Activated T-helper 1 cell treated with anti-CD3 and anti-CD28 coated beads, Interleukin-12 subunit alpha, Interleukin-12 subunit beta, Interleukin-2, Interleukin-4 antibody, amounts not matched to agents 30 ng/mL and 10 ng/mL and 1 ng/mL, durations not matched to agents 14 hours and 24 hours and 36 hours (primary cell): ENCODE data around the gene CDH2. TPM values are rescaled to one million over a fixed set of nuclear protein-coding genes. Genes with fewer than 3 reads are reported as not detected.

Source experiments
- DNase-seq: peaks from one replicate; pipeline ENCODE4 v3.0.0; 2021; ENCODE audit warnings: low spot score
- H3K27ac Mint-ChIP-seq: one replicate; pipeline ENCODE4 v1.8.0; 2021; ENCODE audit warnings: mild to moderate bottlenecking, mixed read lengths
- H3K27me3 Mint-ChIP-seq: one replicate; pipeline ENCODE4 v1.8.0; 2022; ENCODE audit warnings: mild to moderate bottlenecking, moderate library complexity, mixed read lengths; ENCODE audit not compliant: insufficient read depth
- H3K36me3 Mint-ChIP-seq: one replicate; pipeline ENCODE4 v1.8.0; 2021; ENCODE audit warnings: low read depth, mixed read lengths
- H3K4me1 Mint-ChIP-seq: one replicate; pipeline ENCODE4 v1.8.0; 2021; ENCODE audit warnings: low read depth, mixed read lengths
- H3K4me3 Mint-ChIP-seq: one replicate; pipeline ENCODE4 v1.8.0; 2021; ENCODE audit warnings: mild to moderate bottlenecking, moderate library complexity, mixed read lengths
- H3K9me3 Mint-ChIP-seq: one replicate; pipeline ENCODE4 v1.8.0; 2021; ENCODE audit warnings: mixed read lengths
- intact Hi-C: fragments of 100-400 bp; cut with micrococcal nuclease; formaldehyde crosslinking; loops from one replicate; pipeline ENCODE4 v1.15.1; 2024
- total RNA-seq: library from RNA; stranded (reverse); gene quantifications from 2 replicates; pipeline ENCODE4 v1.2.3, GENCODE V29; 2022

Gene CDH2
- total RNA-seq, 1 donor from 2014 or later, result 0.16 TPM

DNA sequence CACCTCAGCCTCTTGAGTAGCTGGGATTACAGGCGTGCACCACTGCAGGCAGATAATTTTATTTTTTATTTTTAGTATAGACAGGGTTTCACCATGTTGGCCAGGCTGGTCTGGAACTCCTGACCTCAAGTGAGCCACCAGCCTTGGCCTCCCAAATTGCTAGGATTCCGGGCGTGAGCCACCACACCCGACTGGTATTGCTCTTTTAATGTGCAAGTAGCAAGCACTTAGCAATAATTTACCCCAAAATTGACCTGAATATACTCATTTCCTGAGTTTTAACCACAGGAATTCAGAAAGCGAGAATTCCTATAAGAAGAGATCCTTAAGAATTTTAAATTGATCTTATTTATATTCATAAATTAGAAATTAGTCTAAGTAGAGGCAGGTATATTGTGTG, 169.1 kb downstream of the CDH2 start:
- Mint-ChIP-seq H3K4me3 (no peak overlapping the region), H3K36me3 (no peaks in the 10 kb centered on the region), H3K4me1 (no peaks in the 10 kb centered on the region), H3K27me3 (no peaks in the 10 kb centered on the region), H3K9me3 (peaks cover 3% of the 10 kb centered on the region), H3K27ac (no peak overlapping the region)
- DNase-seq, result no peak
- intact Hi-C loops, result no loop called here

GRCh38 chr18:28005164-28005563, 171.8 kb downstream of the CDH2 start:
- Mint-ChIP-seq H3K4me1 (no peaks in the 10 kb centered on the region), H3K27ac (no peak overlapping the region), H3K4me3 (no peak overlapping the region), H3K9me3 (peaks cover 6% of the 10 kb centered on the region), H3K36me3 (no peaks in the 10 kb centered on the region), H3K27me3 (no peaks in the 10 kb centered on the region)
- intact Hi-C loops, result no loop called here
- DNase-seq, result no peak

- no peaks in the 10 kb centered on the region for H3K36me3 Mint-ChIP-seq
- H3K27ac Mint-ChIP-seq, result no peak overlapping the region
- DNase-seq, result no peak
- H3K4me1 Mint-ChIP-seq, result no peaks in the 10 kb centered on the region
- H3K9me3 Mint-ChIP-seq, result peaks cover 6% of the 10 kb centered on the region
- intact Hi-C loops, result no loop called here
- no peaks in the 10 kb centered on the region for H3K27me3 Mint-ChIP-seq
- no peak overlapping the region for H3K4me3 Mint-ChIP-seq
These were observed 172.3 kb downstream of the CDH2 start for GRCh38 chr18:28004606-28005005.

DNA sequence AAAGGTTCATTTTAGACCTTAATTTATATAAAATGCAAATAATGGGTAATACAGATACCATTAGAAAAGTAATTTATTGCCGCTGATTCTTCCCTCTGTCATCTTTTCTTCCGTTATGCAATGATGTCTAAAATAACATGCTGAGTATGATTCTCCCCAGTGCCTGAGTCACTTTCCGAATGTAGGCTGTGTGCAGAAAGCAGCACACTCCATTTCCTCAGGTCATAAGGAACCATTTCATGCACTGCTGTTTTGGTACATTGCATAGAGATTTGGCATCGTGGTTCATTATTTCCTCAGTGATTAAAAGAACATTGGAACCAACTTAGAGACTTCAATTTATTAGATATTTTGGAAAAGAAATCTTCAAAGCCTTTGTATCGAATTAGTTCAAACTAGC, 173.5 kb downstream of the CDH2 start:
- H3K27me3 Mint-ChIP-seq, result no peaks in the 10 kb centered on the region
- intact Hi-C loops, result no loop called here
- no peak overlapping the region for H3K4me3 Mint-ChIP-seq
- H3K9me3 Mint-ChIP-seq, result peaks cover 12% of the 10 kb centered on the region
- H3K27ac Mint-ChIP-seq, result no peak overlapping the region
- no peaks in the 10 kb centered on the region for H3K36me3 Mint-ChIP-seq
- DNase-seq, result no peak
- no peaks in the 10 kb centered on the region for H3K4me1 Mint-ChIP-seq

DNA sequence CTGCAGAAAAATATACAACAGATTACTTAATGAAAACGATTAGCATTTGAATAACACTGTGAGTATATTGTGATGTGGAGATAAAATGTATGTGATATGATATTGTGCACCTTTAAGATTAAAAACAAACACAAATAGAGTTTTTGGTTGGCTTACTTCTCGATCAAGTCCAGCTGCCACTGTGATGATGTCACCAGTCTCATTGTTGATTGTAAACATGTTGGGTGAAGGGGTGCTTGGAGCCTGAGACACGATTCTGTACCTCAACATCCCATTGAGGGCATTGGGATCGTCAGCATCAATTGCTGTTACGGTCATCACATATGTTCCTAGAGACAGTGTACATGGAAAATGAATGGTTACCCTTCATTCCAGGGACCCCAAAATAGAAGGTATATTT, 174.1 kb downstream of the CDH2 start:
- Mint-ChIP-seq H3K4me3 (no peak overlapping the region), H3K4me1 (no peaks in the 10 kb centered on the region), H3K36me3 (no peaks in the 10 kb centered on the region), H3K9me3 (peaks cover 12% of the 10 kb centered on the region), H3K27ac (no peak overlapping the region), H3K27me3 (no peaks in the 10 kb centered on the region)
- intact Hi-C loops, result no loop called here
- no peak for DNase-seq

DNA sequence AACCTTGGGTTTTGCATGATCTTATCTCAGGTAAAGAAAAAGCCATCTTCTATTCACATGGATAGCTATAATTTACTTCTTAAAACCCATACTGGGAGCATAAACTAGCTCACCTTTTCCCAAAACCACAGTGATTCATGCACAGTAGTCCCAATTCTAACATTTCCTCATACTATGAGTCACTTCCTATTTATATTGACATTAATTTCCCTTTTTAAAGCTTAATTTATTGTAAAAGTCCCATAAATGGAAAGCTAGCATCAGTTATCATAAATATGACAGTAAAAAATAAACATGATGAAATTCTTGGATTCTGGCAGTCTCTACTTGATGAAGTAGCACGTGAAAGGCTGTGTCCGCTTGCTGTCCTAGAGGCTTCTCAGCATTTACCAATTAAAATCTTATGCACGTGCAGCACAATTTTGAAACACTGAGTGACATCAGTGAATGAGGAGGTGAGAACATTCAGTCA, 180.1 kb downstream of the CDH2 start:
- H3K27ac Mint-ChIP-seq, result no peak overlapping the region
- H3K4me1 Mint-ChIP-seq, result no peaks in the 10 kb centered on the region
- H3K4me3 Mint-ChIP-seq, result no peak overlapping the region
- H3K27me3 Mint-ChIP-seq, result no peaks in the 10 kb centered on the region
- intact Hi-C loops, result no loop called here
- DNase-seq, result no peak
- H3K9me3 Mint-ChIP-seq, result peaks cover 26% of the 10 kb centered on the region
- no peaks in the 10 kb centered on the region for H3K36me3 Mint-ChIP-seq

GRCh38 chr18:27995770-27996502, 181.0 kb downstream of the CDH2 start:
- no peaks in the 10 kb centered on the region for H3K4me1 Mint-ChIP-seq
- intact Hi-C loops, result no loop called here
- no peak overlapping the region for H3K4me3 Mint-ChIP-seq
- no peak for DNase-seq
- no peak overlapping the region for H3K27ac Mint-ChIP-seq
- H3K27me3 Mint-ChIP-seq, result no peaks in the 10 kb centered on the region
- H3K36me3 Mint-ChIP-seq, result no peaks in the 10 kb centered on the region
- peaks cover 26% of the 10 kb centered on the region for H3K9me3 Mint-ChIP-seq

- Mint-ChIP-seq H3K4me1 (no peaks in the 10 kb centered on the region), H3K9me3 (peaks cover 22% of the 10 kb centered on the region), H3K27ac (no peak overlapping the region), H3K27me3 (no peaks in the 10 kb centered on the region), H3K36me3 (no peaks in the 10 kb centered on the region), H3K4me3 (no peak overlapping the region)
- DNase-seq, result no peak
- intact Hi-C loops, result no loop called here
These were observed 182.4 kb downstream of the CDH2 start for GRCh38 chr18:27994571-27994970.

GRCh38 chr18:27991391-27991790, 185.5 kb downstream of the CDH2 start:
- Mint-ChIP-seq H3K27me3 (no peaks in the 10 kb centered on the region), H3K9me3 (peaks cover 8% of the 10 kb centered on the region), H3K36me3 (no peaks in the 10 kb centered on the region), H3K4me1 (no peaks in the 10 kb centered on the region), H3K27ac (no peak overlapping the region), H3K4me3 (no peak overlapping the region)
- intact Hi-C loops, result no loop called here
- no peak for DNase-seq

DNA sequence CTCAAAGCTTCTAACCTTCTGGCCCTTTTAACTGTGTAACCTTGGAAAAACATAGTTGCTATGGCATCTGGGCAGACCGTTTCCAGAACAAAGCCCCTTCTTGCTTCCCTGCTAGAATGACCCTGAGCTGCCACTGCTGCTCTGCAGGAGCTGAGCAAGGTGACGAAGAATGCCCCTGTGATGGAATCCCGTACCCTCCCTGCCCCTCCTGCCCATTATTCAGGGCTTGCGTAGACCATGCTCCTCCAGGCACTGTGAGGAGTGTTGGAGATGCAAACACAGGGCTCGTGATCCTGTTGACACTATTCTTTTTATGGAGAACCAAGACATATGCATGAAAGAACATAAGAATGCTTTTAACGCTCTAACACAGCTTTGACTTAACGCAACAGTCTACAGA, 191.1 kb downstream of the CDH2 start:
- no peak overlapping the region for H3K4me3 Mint-ChIP-seq
- H3K4me1 Mint-ChIP-seq, result no peaks in the 10 kb centered on the region

DNA sequence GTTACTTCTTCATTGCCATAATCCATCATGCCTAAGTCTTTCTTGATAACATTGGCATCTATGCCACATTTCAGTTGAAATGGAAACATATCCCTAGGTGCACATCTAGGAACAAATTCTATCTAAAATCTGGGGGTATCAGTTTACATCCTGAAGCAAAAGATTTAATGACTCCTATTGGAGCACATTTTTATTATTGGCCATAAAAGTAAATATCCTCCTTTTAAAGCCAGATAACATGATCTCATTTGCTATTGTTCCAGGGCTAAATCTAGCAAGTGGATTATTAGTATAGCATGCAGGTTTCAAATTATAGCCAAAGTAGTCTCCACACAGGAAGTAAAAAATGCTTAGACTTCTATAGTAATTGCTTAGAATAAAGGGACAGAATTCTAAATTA, 193.2 kb downstream of the CDH2 start:
- H3K4me3 Mint-ChIP-seq, result no peak overlapping the region
- no peak overlapping the region for H3K27ac Mint-ChIP-seq
- intact Hi-C loops, result no loop called here
- H3K27me3 Mint-ChIP-seq, result no peaks in the 10 kb centered on the region
- DNase-seq, result no peak
- no peaks in the 10 kb centered on the region for H3K36me3 Mint-ChIP-seq
- no peaks in the 10 kb centered on the region for H3K4me1 Mint-ChIP-seq
- H3K9me3 Mint-ChIP-seq, result peaks cover 7% of the 10 kb centered on the region

More for the DNA sequence above, 191.1 kb downstream of the CDH2 start:
- Mint-ChIP-seq H3K27ac (no peak overlapping the region), H3K36me3 (no peaks in the 10 kb centered on the region), H3K9me3 (peaks cover 7% of the 10 kb centered on the region), H3K27me3 (no peaks in the 10 kb centered on the region)
- DNase-seq, result no peak
- intact Hi-C loops, result no loop called here

DNA sequence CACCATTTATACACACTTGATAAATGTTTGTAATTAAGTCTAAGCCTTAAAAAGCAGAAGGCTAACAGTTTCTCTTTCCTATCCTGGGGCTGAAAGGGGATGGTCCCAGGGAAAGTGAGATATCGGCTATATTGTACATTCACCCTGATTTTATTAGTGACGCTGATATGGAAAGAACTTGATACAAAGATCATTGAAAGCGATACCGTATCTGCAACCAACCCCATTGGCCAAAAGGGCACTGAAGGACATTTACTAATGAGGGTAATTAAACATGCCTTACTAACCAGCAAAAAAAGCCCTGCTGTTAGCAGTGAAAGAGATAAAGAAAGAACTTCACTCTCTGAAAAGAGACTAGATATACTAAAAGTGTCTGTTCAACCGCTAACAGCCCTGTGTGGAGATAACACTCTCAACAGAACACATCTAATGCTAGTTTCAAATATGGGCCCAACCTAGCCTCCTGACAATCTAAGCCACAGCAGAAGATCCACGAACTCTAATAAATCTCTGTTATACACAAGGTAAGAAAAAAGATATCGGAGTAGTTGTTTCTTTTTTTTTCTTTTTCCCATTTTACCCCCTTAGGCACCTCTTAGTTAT, 200.0 kb downstream of the CDH2 start:
- DNase-seq, result no peak
- Mint-ChIP-seq H3K9me3 (peaks cover 3% of the 10 kb centered on the region), H3K4me1 (no peaks in the 10 kb centered on the region), H3K27ac (no peak overlapping the region), H3K4me3 (no peak overlapping the region), H3K36me3 (no peaks in the 10 kb centered on the region), H3K27me3 (no peaks in the 10 kb centered on the region)
- intact Hi-C loops, result no loop called here

- Mint-ChIP-seq H3K27me3 (no peaks in the 10 kb centered on the region), H3K27ac (no peak overlapping the region), H3K9me3 (peaks cover 7% of the 10 kb centered on the region), H3K4me1 (no peaks in the 10 kb centered on the region), H3K36me3 (no peaks in the 10 kb centered on the region), H3K4me3 (no peak overlapping the region)
- no peak for DNase-seq
- intact Hi-C loops, result no loop called here
These were observed 206.6 kb downstream of the CDH2 start for GRCh38 chr18:27970321-27970720.
